GM12864 (cell line): ENCODE measurements around the gene LTA4H.
"Not testable (repeated sequence)": the region's sequence is repeated elsewhere in the genome, so short reads cannot be mapped to it uniquely, and the experiment has no call there.

ENCODE experiments used
- DNase-seq: peaks from one replicate; pipeline ENCODE4 v3.0.0-alpha.2; 2011; ENCODE audit warnings: low read depth
- H3K4me3 ChIP-seq: 2 replicates; pipeline ENCODE4 v1.5.1; 2011; ENCODE audit warnings: mild to moderate bottlenecking, low read depth, low read length, control low read depth
- TF ChIP-seq, protein P1 (sequence below): IDR thresholded peaks from 2 replicates; pipeline ENCODE4 v1.5.1; 2011; ENCODE audit warnings: low read depth, mild to moderate bottlenecking, moderate library complexity, low read length, control low read depth, inconsistent platforms; ENCODE audit errors: missing control alignments

The LTA4H gene

DNA sequence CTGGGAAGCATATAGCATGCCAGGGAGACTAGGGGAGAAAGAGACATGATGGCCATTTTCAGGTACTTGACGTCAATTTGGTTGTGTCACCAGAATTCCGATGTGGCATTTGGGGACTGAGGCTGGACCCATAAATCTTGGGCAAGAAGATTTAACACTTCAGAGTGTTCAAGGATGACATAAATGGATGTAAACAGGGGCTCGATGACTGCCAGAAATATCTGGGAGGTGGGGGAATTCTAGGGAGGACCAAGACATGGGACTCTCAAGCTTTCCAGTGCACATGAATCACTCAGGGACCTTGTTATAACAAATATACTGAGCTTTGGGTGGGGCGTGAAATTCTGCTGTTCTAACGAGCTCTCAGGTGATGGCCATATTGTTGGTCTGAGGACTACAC is 57.0 kb downstream of the LTA4H start:
- H3K4me3 ChIP-seq, result no peak overlapping the region
- DNase-seq, result no peak
- TF ChIP-seq, protein P1, sequence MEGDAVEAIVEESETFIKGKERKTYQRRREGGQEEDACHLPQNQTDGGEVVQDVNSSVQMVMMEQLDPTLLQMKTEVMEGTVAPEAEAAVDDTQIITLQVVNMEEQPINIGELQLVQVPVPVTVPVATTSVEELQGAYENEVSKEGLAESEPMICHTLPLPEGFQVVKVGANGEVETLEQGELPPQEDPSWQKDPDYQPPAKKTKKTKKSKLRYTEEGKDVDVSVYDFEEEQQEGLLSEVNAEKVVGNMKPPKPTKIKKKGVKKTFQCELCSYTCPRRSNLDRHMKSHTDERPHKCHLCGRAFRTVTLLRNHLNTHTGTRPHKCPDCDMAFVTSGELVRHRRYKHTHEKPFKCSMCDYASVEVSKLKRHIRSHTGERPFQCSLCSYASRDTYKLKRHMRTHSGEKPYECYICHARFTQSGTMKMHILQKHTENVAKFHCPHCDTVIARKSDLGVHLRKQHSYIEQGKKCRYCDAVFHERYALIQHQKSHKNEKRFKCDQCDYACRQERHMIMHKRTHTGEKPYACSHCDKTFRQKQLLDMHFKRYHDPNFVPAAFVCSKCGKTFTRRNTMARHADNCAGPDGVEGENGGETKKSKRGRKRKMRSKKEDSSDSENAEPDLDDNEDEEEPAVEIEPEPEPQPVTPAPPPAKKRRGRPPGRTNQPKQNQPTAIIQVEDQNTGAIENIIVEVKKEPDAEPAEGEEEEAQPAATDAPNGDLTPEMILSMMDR, result no peak

DNA sequence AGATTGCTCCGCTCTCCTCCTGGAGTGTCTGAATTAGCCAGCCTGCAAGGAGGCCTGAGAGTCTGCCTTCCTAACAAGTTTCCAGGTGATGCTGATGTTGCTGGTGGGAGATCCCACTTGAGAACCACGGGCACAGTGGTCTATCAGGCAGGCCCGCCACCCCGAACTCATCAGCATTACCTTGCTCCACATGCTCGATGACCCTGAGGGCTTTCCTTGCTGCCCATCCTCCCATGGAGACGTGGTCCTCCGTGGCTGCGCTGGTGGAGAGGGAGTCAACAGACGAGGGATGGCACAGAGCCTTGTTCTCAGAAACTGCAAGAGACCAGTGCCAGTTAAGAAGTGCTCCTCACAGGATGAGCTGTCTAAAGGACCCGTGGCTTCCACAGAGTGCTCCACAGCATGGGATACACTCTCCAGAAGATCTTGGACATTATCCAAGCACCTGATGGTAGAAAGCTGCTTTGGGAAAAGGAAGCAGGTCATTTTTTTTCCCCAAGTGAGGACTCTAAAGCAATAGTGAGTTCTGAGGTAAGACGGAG is 57.6 kb downstream of the LTA4H start:
- DNase-seq, result no peak
- no peak overlapping the region for H3K4me3 ChIP-seq
- TF ChIP-seq, protein P1, result no peak

DNA sequence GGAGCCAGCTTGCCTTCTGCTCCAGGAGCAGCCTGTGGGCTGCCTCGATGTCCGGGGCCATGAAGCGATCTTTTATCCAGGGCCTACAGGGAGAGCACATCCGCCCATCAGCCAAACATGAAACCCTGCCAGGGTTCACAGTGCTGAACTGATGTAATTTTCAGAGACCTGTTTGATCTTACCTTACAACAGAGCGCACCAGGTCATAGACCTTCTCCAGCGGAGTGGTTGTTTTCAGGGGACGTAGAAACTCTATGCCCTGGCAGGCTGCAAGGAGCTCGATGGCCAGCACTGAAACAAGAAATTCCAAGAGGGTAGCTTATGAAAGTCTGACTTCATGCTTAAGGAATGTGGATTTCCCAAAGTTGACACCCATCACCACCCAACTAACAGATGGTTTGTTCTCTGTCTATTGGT is 59.0 kb downstream of the LTA4H start:
- no peak overlapping the region for H3K4me3 ChIP-seq
- TF ChIP-seq, protein P1, result no peak
- no peak for DNase-seq

DNA sequence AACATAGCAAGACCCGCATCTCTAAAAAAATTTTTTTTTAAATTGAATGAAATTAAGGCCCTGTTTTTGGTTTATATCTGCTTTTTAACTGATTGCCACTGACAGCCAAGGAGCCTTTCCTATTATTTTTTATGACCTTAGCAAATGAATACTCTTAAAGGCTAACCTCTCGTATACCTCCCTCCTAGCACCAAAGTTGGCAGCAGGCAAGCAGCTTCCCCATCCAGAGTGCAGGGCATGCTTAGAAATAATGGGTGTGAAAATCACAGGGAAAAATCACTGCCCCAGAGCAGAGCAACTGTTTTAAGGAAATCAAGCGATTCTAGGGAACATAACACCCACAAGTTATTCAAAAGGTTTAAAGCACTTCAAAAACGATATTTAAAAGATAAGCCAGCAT is 59.9 kb downstream of the LTA4H start:
- TF ChIP-seq, protein P1, result no peak
- no peak overlapping the region for H3K4me3 ChIP-seq
- DNase-seq, result no peak

DNA sequence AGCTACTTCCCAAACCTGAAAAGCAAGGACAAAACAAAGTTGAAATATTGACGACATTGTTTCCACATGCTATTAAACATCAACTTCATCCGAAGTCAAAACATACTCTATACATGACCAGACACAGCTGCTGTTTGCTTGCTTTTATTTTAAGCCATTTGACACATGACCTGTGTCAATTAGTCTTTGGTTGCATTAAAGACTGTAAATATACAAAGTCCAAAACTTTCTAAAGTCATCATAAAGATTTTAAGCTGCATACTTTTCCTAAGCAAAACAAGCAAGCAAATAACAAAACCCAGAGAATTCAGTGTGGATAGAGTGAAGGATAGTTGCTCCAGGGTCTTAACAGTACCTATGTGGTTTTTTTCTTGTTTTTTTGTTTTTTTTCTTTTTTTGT is 61.0 kb downstream of the LTA4H start:
- no peak for DNase-seq
- H3K4me3 ChIP-seq, result no peak overlapping the region
- TF ChIP-seq, protein P1, result no peak

DNA sequence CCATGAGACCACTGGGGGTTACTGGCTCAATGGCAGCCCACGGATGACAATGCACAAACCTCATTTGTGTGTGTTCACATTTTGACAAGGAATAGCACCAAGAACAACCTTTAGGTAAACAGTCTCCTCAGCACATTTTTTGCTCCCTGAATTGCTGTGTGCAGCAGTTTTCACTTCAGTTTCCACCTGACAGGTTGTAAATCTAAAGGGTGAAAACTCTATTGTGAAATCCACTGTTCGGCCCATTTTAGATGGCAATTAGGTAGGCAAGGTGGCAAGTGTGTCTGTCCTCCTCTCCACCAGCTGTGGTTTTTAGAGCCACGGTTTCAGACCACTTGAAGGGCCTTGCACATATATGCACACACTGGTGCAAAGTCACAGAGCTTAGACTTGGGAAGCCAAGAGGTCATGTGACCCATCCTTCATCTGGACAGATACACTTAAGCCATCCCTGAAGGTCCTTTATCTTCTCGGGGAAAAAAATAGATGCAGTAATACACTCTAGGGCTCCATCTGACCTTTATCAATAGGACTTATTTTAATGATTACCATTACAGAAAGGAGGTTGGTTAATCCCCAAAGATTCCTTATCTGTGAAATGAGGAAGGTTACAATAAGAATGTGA is 62.4 kb downstream of the LTA4H start:
- no peak overlapping the region for H3K4me3 ChIP-seq
- TF ChIP-seq, protein P1, result no peak
- no peak for DNase-seq

DNA sequence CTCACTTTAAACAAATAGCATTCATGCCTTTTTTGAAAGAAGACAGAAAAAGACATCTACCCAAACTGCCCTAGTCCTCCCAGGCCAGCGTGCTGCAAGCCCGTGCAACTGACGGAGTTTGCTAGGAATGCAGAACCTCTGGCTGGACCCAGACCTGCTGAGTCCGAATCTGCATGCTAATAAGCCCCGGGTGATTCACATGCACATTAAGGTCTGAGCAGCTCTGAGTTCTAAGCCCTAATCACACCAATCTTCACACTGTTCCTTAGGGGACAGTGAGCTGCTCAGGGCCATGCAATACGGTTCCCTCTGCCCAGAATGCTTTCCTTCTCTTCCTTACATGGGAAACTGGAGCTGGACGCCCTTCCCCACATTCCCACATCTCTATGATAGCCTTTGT is 64.5 kb downstream of the LTA4H start:
- TF ChIP-seq, protein P1, result no peak
- no peak overlapping the region for H3K4me3 ChIP-seq
- DNase-seq, result no peak

DNA sequence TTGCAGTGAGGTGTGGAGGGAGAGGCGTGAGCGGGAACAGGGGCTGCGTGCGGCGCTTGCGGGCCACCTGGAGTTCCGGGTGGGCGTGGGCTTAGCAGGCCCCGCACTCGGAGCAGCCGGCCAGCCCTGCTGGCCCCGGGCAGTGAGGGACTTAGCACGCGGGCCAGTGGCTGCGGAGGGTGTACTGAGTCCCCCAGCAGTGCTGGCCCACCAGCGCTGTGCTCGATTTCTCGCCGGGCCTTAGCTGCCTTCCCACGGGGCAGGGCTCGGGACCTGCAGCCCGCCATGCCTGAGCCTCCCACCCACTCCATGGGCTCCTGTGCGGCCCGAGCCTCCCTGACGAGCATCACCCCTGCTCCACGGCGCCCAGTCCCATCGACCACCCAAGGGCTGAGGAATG is 66.3 kb downstream of the LTA4H start:
- DNase-seq, H3K4me3 ChIP-seq: not testable (repeated sequence)
